Measurements from ENCODE around the gene GZMM. TPM values are rescaled to one million over a fixed set of nuclear protein-coding genes. Genes with fewer than 3 reads are reported as not detected.
A peak's percentile ranks its signal among the peaks of the same experiment; 100 is the strongest.

The GZMM gene
- polyA plus RNA-seq, 3 donors, result 0.32 to 1.4 (median 0.48) TPM

DNA sequence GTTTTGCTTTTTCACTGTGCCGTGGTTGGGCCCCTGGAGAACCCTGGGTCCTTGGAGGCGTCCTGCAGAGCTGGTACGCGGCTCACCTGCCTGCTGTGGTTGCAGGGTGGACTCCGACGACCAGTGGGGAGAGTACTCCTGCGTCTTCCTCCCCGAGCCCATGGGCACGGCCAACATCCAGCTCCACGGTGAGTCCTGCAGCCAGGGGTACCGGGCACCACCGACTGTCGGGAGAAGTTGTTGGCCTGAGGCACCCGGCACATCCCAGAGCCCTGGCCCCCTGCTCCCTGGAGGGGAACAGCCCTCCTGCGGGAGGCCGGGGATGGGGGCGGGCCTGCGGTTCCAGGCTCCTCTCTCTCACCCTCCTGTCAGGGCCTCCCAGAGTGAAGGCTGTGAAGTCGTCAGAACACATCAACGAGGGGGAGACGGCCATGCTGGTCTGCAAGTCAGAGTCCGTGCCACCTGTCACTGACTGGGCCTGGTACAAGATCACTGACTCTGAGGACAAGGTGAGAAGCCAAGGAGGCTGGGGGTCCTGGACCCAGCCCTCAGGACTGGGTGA, 36.5 kb downstream of the GZMM start:
- H4K20me1 ChIP-seq (ENCODE audit: insufficient read depth, low read length), result peaks cover 87% of the 10 kb centered on the region
- H3K9ac ChIP-seq (ENCODE audit: insufficient read depth, low read length, poor library complexity, severe bottlenecking), result no peak overlapping the region
- no peak overlapping the region for H3K4me3 ChIP-seq (replicated peaks in 1 of 3; ENCODE audit: low read depth in 2 of 3, low read length in 3 of 3)
- WGBS (ENCODE audit: insufficient coverage), result 93% methylated on average over 18 of the region's 22 CpGs
- intact Hi-C loops (cut with micrococcal nuclease), result loop anchor here in 1 of 2 donors (5.0 kb wide), 1 partner anchor 152 kb away; no protein-coding TSS in a partner anchor
- TF ChIP-seq CTCF (IDR thresholded peaks at IDR 0.05), result no peak
- H2AFZ ChIP-seq (ENCODE audit: insufficient read depth, low read depth, low read length, poor library complexity, severe bottlenecking), result no peak overlapping the region
- H3K4me2 ChIP-seq (replicated peaks; ENCODE audit: extremely low read depth, low read length, poor library complexity, severe bottlenecking), result no peak overlapping the region
- Mint-ChIP-seq H3K27ac (peak overlapping the region in 1 of 7 donors; percentile 37), H3K4me1 (peaks cover 8% of the 10 kb centered on the region), H3K36me3 (peaks cover 18 to 47% of the 10 kb centered on the region in 2 donors), H3K27me3 (ENCODE audit: low read depth in 3 of 3) (peaks cover 2 to 3% (median 2%) of the 10 kb centered on the region in 3 donors), H3K4me3 (no peak overlapping the region), H3K9me3 (no peaks in the 10 kb centered on the region)
- no peak for DNase-seq
- H3K4me1 ChIP-seq (ENCODE audit: control insufficient read depth in 1 of 2, insufficient read depth in 2 of 2, low read length in 2 of 2), result peaks cover 0 to 6% of the 10 kb centered on the region in 2 donors
- no peaks in the 10 kb centered on the region for H3K27me3 ChIP-seq (ENCODE audit: control insufficient read depth in 2 of 2, insufficient read depth in 2 of 2, low read length in 2 of 2)
- peaks cover 44 to 47% of the 10 kb centered on the region in 2 donors for H3K36me3 ChIP-seq (replicated peaks in 1 of 2; ENCODE audit: control insufficient read depth in 1 of 2, insufficient read depth in 2 of 2, low read length in 2 of 2)
- H3K79me2 ChIP-seq (ENCODE audit: insufficient read depth, low read length), result peaks cover 48% of the 10 kb centered on the region
- no peak overlapping the region for H3K27ac ChIP-seq (ENCODE audit: low read depth in 1 of 2, low read length in 2 of 2)
- H3K9me3 ChIP-seq (replicated peaks in 1 of 2; ENCODE audit: control insufficient read depth in 1 of 2, insufficient read depth in 1 of 2, low read length in 2 of 2), result no peaks in the 10 kb centered on the region

DNA sequence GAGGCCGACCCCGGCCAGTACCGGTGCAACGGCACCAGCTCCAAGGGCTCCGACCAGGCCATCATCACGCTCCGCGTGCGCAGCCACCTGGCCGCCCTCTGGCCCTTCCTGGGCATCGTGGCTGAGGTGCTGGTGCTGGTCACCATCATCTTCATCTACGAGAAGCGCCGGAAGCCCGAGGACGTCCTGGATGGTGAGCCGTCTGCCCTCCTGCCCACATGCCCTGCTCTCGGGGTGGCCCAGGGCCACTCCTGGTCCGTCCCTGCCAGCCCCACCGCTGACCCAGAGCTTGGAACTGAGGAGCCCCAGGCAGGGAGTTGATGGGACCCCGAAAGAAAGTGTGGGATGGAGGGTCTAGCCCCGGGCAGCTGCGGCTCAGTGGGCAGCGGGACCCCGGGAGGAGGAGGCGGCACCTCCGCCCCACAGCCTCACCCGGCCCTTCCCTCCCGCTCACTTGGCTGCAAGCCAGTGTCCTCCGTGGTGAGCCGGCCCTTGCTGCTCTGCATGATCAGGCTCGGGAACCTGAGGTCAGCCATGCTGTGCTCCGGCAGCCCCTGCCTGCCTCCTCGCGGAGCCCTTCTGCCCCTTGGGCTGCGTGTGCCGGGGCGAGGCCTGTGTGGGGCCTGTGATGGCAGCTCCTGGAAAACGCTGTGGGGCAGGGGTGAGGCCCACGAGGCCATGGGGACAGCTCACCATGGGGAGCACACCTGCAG, 37.7 kb downstream of the GZMM start:
- WGBS (ENCODE audit: insufficient coverage), result 97% methylated on average over 33 of the region's 40 CpGs
- Mint-ChIP-seq H3K27me3 (ENCODE audit: low read depth in 3 of 3) (peaks cover 9 to 13% (median 10%) of the 10 kb centered on the region in 3 donors), H3K4me3 (no peak overlapping the region), H3K36me3 (peaks cover 18 to 45% of the 10 kb centered on the region in 2 donors), H3K9me3 (no peaks in the 10 kb centered on the region), H3K4me1 (peaks cover 5% of the 10 kb centered on the region), H3K27ac (no peak overlapping the region)
- no peak for TF ChIP-seq CTCF (IDR thresholded peaks at IDR 0.05)
- Histone ChIP-seq H3K4me2 (replicated peaks; ENCODE audit: extremely low read depth, low read length, poor library complexity, severe bottlenecking) (no peak overlapping the region), H3K4me3 (replicated peaks in 1 of 3; ENCODE audit: low read depth in 2 of 3, low read length in 3 of 3) (no peak overlapping the region), H4K20me1 (ENCODE audit: insufficient read depth, low read length) (peaks cover 77% of the 10 kb centered on the region), H3K79me2 (ENCODE audit: insufficient read depth, low read length) (peaks cover 36% of the 10 kb centered on the region), H3K27ac (ENCODE audit: low read depth in 1 of 2, low read length in 2 of 2) (no peak overlapping the region), H3K9ac (ENCODE audit: insufficient read depth, low read length, poor library complexity, severe bottlenecking) (no peak overlapping the region), H3K4me1 (ENCODE audit: control insufficient read depth in 1 of 2, insufficient read depth in 2 of 2, low read length in 2 of 2) (no peaks in the 10 kb centered on the region), H3K36me3 (replicated peaks in 1 of 2; ENCODE audit: control insufficient read depth in 1 of 2, insufficient read depth in 2 of 2, low read length in 2 of 2) (peaks cover 44 to 47% of the 10 kb centered on the region in 2 donors), H3K9me3 (replicated peaks in 1 of 2; ENCODE audit: control insufficient read depth in 1 of 2, insufficient read depth in 1 of 2, low read length in 2 of 2) (no peaks in the 10 kb centered on the region), H3K27me3 (ENCODE audit: control insufficient read depth in 2 of 2, insufficient read depth in 2 of 2, low read length in 2 of 2) (peaks cover 0 to 6% of the 10 kb centered on the region in 2 donors), H2AFZ (ENCODE audit: insufficient read depth, low read depth, low read length, poor library complexity, severe bottlenecking) (no peak overlapping the region)
- no peak for DNase-seq
- intact Hi-C loops (cut with micrococcal nuclease), result loop anchor here in 1 of 2 donors (5.0 kb wide), 1 partner anchor 151 kb away; no protein-coding TSS in a partner anchor
